Ramos (cell line): ENCODE results near the gene RALGPS2.

ENCODE experiments used
- in situ Hi-C: fragments of 300-500 bp; cut with MboI; formaldehyde crosslinking; loops from one replicate; pipeline ENCODE4 v1.14.3; 2022; ENCODE audit warnings: low sequenced_read_pairs; ENCODE audit not compliant: unreplicated experiment

Gene RALGPS2

GRCh38 chr1:178899402-178899801, 174.4 kb downstream of the RALGPS2 start:
- in situ Hi-C loops, result no loop called here

- in situ Hi-C loops, result no loop called here
Measured at GRCh38 chr1:178901482-178902125, 176.6 kb downstream of the RALGPS2 start.

- in situ Hi-C loops, result no loop called here
Measured at GRCh38 chr1:178908358-178908757, 183.3 kb downstream of the RALGPS2 start.

GRCh38 chr1:178910023-178910422, 185.0 kb downstream of the RALGPS2 start:
- in situ Hi-C loops, result no loop called here

- in situ Hi-C loops, result no loop called here
Measured at GRCh38 chr1:178912597-178912996, 187.6 kb downstream of the RALGPS2 start.

GRCh38 chr1:178916448-178917174, 191.6 kb downstream of the RALGPS2 start:
- in situ Hi-C loops, result no loop called here

- in situ Hi-C loops, result no loop called here
Measured at GRCh38 chr1:178918308-178918707, 193.3 kb downstream of the RALGPS2 start.

- in situ Hi-C loops, result no loop called here
Measured at GRCh38 chr1:178918955-178919354, 193.9 kb downstream of the RALGPS2 start.

- in situ Hi-C loops, result no loop called here
Measured at GRCh38 chr1:178919581-178919980, 194.5 kb downstream of the RALGPS2 start.

GRCh38 chr1:178921499-178921898, 196.5 kb downstream of the RALGPS2 start:
- in situ Hi-C loops, result no loop called here

- in situ Hi-C loops, result no loop called here
Measured at GRCh38 chr1:178923512-178923911, 198.5 kb downstream of the RALGPS2 start.

- in situ Hi-C loops, result no loop called here
Measured at GRCh38 chr1:178926046-178926445, 201.0 kb downstream of the RALGPS2 start.

GRCh38 chr1:178927003-178927402, 202.0 kb downstream of the RALGPS2 start:
- in situ Hi-C loops, result no loop called here

GRCh38 chr1:178928041-178928440, 203.0 kb downstream of the RALGPS2 start:
- in situ Hi-C loops, result no loop called here

- in situ Hi-C loops, result no loop called here
Measured at GRCh38 chr1:178928976-178929375, 203.9 kb downstream of the RALGPS2 start.

GRCh38 chr1:178931858-178932551, 207.0 kb downstream of the RALGPS2 start:
- in situ Hi-C loops, result no loop called here

- in situ Hi-C loops, result no loop called here
Measured at GRCh38 chr1:178932552-178932906, 207.5 kb downstream of the RALGPS2 start.

GRCh38 chr1:178933105-178933561, 208.1 kb downstream of the RALGPS2 start:
- in situ Hi-C loops, result no loop called here

GRCh38 chr1:178933709-178934490, 208.9 kb downstream of the RALGPS2 start:
- in situ Hi-C loops, result no loop called here

- in situ Hi-C loops, result no loop called here
Measured at GRCh38 chr1:178934546-178934945, 209.5 kb downstream of the RALGPS2 start.

GRCh38 chr1:178935610-178936009, 210.6 kb downstream of the RALGPS2 start:
- in situ Hi-C loops, result no loop called here
